HEK293T (cell line): ENCODE measurements around the gene WDR89.
"Not testable (repeated sequence)": the region's sequence is repeated elsewhere in the genome, so short reads cannot be mapped to it uniquely, and the experiment has no call there.

Experiments
- CTCF ChIA-PET: fragments of 350-600 bp; formaldehyde crosslinking; extraction: SDS; loops from one replicate; lab custom pipeline; 2021; ENCODE audit warnings: antibody characterized with exemption, inconsistent platforms; lab: Yijun Ruan, JAX
- POLR2A ChIA-PET: fragments of 350-600 bp; formaldehyde crosslinking; extraction: SDS; loops from one replicate; lab custom pipeline; 2020; ENCODE audit warnings: antibody characterized with exemption, inconsistent platforms; lab: Yijun Ruan, JAX
- DNase-seq: peaks from one replicate; pipeline ENCODE4 v3.0.0; 2012; ENCODE audit warnings: mixed read lengths; ENCODE audit errors: extremely low spot score
- ARNT ChIP-seq: fragments of 450-650 bp; IDR thresholded peaks from 2 replicates; pipeline ENCODE4 v1.6.1; 2017; ENCODE audit warnings: mild to moderate bottlenecking
- BHLHE40 ChIP-seq: fragments of 450-650 bp; IDR thresholded peaks from 2 replicates; pipeline ENCODE4 v1.6.1; 2016; ENCODE audit warnings: mild to moderate bottlenecking, moderate library complexity, borderline replicate concordance
- CTBP1 ChIP-seq: fragments of 450-650 bp; IDR thresholded peaks from 2 replicates; pipeline ENCODE4 v1.6.1; 2016; ENCODE audit warnings: borderline replicate concordance
- ELF4 ChIP-seq: fragments of 450-650 bp; IDR thresholded peaks from 2 replicates; pipeline ENCODE4 v1.6.1; 2017; ENCODE audit warnings: antibody characterized with exemption
- FOXA1 ChIP-seq: fragments of 450-650 bp; IDR thresholded peaks from 2 replicates; pipeline ENCODE4 v1.6.1; 2016; ENCODE audit warnings: mild to moderate bottlenecking
- FOXK2 ChIP-seq: fragments of 450-650 bp; IDR thresholded peaks from 2 replicates; pipeline ENCODE4 v1.6.1; 2016; ENCODE audit warnings: mild to moderate bottlenecking
- FOXM1 ChIP-seq: fragments of 450-650 bp; IDR thresholded peaks from 2 replicates; pipeline ENCODE4 v1.6.1; 2017; ENCODE audit warnings: mild to moderate bottlenecking, borderline replicate concordance
- HDGF ChIP-seq: fragments of 450-650 bp; IDR thresholded peaks from 2 replicates; pipeline ENCODE4 v1.6.1; 2017; ENCODE audit warnings: antibody characterized with exemption, borderline replicate concordance
- L3MBTL2 ChIP-seq: fragments of 450-650 bp; conservative IDR thresholded peaks from 2 replicates; pipeline ENCODE4 v1.6.1; 2016; ENCODE audit warnings: mild to moderate bottlenecking
- LEF1 ChIP-seq: fragments of 450-650 bp; IDR thresholded peaks from 2 replicates; pipeline ENCODE4 v1.6.1; 2017; ENCODE audit warnings: mild to moderate bottlenecking, borderline replicate concordance
- NFRKB ChIP-seq: fragments of 450-650 bp; IDR thresholded peaks from 2 replicates; pipeline ENCODE4 v1.6.1; 2016; ENCODE audit warnings: mild to moderate bottlenecking, moderate library complexity
- PKNOX1 ChIP-seq: fragments of 450-650 bp; IDR thresholded peaks from 2 replicates; pipeline ENCODE4 v1.6.1; 2016
- SP1 ChIP-seq: fragments of 450-650 bp; IDR thresholded peaks from 2 replicates; pipeline ENCODE4 v1.6.1; 2017
- SUZ12 ChIP-seq: fragments of 450-650 bp; IDR thresholded peaks from 2 replicates; pipeline ENCODE4 v1.6.1; 2016; ENCODE audit warnings: mild to moderate bottlenecking
- TARDBP ChIP-seq: fragments of 450-650 bp; IDR thresholded peaks from 2 replicates; pipeline ENCODE4 v1.6.1; 2016
- ZNF384 ChIP-seq: fragments of 450-650 bp; IDR thresholded peaks from 2 replicates; pipeline ENCODE4 v1.6.1; 2016

The WDR89 gene

DNA sequence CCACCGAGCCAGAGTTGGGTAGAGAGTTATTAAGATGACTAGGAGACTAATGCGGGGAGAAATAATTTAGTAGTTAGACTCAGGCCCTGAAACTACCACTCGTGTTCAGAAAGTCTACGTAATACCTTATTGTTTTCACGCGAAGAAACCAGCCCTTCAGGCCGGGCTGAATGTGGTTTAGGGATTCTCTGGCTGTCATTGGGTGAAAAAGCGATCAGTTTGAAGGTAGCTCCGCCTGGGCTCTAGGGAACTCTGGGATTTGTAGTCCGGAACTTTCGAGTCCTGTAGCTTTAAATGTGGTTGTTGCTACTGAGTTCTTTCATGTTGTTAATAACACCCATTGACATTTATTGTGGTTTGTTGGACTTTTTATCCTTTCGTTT is 549 bp upstream of the WDR89 start:
- POLR2A ChIA-PET = interaction anchor here (0.8 to 2.3 kb wide), 27 partner anchors 8 to 854 kb away, joined by 3 to 25 read pairs (median 4); partner anchors contain the start of genes PPP2R5E and SGPP1
- CTCF ChIA-PET = interaction anchor here (1.0 to 1.5 kb wide), 2 partner anchors 80 to 83 kb away, joined by 6 read pairs; no protein-coding TSS in a partner anchor

GRCh38 chr14:63638493-63638892 is 3.2 kb downstream of the WDR89 start:
- POLR2A ChIA-PET = no interaction called here
- CTCF ChIA-PET = no interaction called here
- no peak for TF ChIP-seq BHLHE40
- TF ChIP-seq LEF1 = no peak
- no peak for TF ChIP-seq SP1
- no peak for TF ChIP-seq CTBP1
- TF ChIP-seq SUZ12 = no peak
- TF ChIP-seq ARNT = no peak
- TF ChIP-seq FOXM1 = no peak
- TF ChIP-seq NFRKB = no peak
- no peak for TF ChIP-seq PKNOX1
- TF ChIP-seq ELF4 = no peak
- no peak for TF ChIP-seq FOXK2
- no peak for TF ChIP-seq TARDBP
- TF ChIP-seq HDGF = no peak
- TF ChIP-seq FOXA1 = no peak
- DNase-seq = no peak

More for the DNA sequence above, 549 bp upstream of the WDR89 start:
- TF ChIP-seq CTBP1 (no peak), ELF4 (peak; percentile 55; the same call in 1 of the 2 replicates), PKNOX1 (peak; percentile 98)
- peak; percentile 80 for DNase-seq

- CTCF ChIA-PET = interaction anchor here (0.6 kb wide), 1 partner anchor 196 kb away, joined by 3 read pairs; no protein-coding TSS in a partner anchor
- POLR2A ChIA-PET, DNase-seq: not testable (repeated sequence)
Observed at GRCh38 chr14:63636094-63636635, 5.5 kb downstream of the WDR89 start.

GRCh38 chr14:63633801-63634200 is 7.9 kb downstream of the WDR89 start:
- DNase-seq = no peak
- POLR2A ChIA-PET = interaction anchor here (1.4 kb wide), 1 partner anchor 8 kb away, joined by 4 read pairs; the partner anchor contains the start of gene WDR89
- CTCF ChIA-PET = interaction anchor here (0.8 kb wide), 1 partner anchor 96 kb away, joined by 4 read pairs; no protein-coding TSS in a partner anchor
- TF ChIP-seq CTBP1 = no peak
- TF ChIP-seq SP1 = no peak
- no peak for TF ChIP-seq PKNOX1
- TF ChIP-seq FOXM1 = no peak
- TF ChIP-seq ZNF384 = no peak
- TF ChIP-seq L3MBTL2 = no peak
- TF ChIP-seq LEF1 = no peak
- TF ChIP-seq SUZ12 = no peak
- no peak for TF ChIP-seq HDGF
- no peak for TF ChIP-seq FOXA1
- TF ChIP-seq BHLHE40 = no peak
- no peak for TF ChIP-seq NFRKB
- no peak for TF ChIP-seq ARNT
- TF ChIP-seq TARDBP = no peak
- TF ChIP-seq FOXK2 = no peak
- TF ChIP-seq ELF4 = no peak

DNA sequence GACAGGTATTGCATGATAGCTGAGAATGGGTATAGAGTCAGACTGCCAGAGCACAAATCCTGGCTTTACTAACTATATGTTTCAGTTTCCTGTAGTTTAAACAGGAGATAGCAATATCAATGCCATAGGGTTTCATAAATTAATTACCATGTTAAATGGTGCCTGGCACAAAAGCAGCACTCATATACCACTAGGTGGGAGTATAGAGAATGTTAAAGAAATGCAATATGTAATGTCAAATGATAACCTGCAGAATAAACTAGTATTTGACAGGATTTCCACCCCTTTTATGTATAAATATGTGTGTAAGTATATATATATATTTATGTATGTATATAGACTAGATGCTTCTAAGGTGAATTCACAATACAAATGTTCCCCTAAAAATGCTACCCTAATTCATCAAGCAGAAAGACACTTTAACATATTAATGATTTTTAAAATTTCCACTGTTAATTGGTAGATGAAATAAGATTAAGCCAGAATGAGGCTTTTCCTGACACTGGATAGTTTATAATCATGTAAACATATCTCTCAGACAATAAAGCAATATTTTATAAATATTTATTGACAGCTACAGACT is 8.6 kb downstream of the WDR89 start:
- POLR2A ChIA-PET = interaction anchor here (1.4 kb wide), 1 partner anchor 9 kb away, joined by 4 read pairs; the partner anchor contains the start of gene WDR89
- no peak for TF ChIP-seq NFRKB
- no peak for TF ChIP-seq SP1
- TF ChIP-seq FOXA1 = no peak
- no peak for TF ChIP-seq HDGF
- CTCF ChIA-PET = interaction anchor here (0.6 to 0.8 kb wide), 5 partner anchors 80 to 1340 kb away, joined by 3 to 4 read pairs (median 3); no protein-coding TSS in a partner anchor
- DNase-seq = peak; percentile 15

- TF ChIP-seq SUZ12 = no peak
- TF ChIP-seq TARDBP = no peak
- no peak for TF ChIP-seq SP1
- TF ChIP-seq FOXA1 = no peak
- no peak for TF ChIP-seq ZNF384
- TF ChIP-seq PKNOX1 = no peak
- no peak for TF ChIP-seq ELF4
- TF ChIP-seq L3MBTL2 = no peak
- TF ChIP-seq LEF1 = no peak
- TF ChIP-seq CTBP1 = no peak
- TF ChIP-seq FOXM1 = no peak
- no peak for TF ChIP-seq NFRKB
- TF ChIP-seq HDGF = no peak
- no peak for TF ChIP-seq FOXK2
- TF ChIP-seq BHLHE40 = no peak
- no peak for TF ChIP-seq ARNT
- no peak for DNase-seq
- ChIA-PET CTCF (no interaction called here), POLR2A (no interaction called here)
Observed at GRCh38 chr14:63624701-63625100, 17.0 kb downstream of the WDR89 start.
